Measurements from ENCODE around the gene CLCA1.
"Not testable (repeated sequence)": the region's sequence is repeated elsewhere in the genome, so short reads cannot be mapped to it uniquely, and the experiment has no call there.

The CLCA1 gene

GRCh38 chr1:86502125-86502646 lies 33.5 kb downstream of the CLCA1 start:
- H3K4me3 Mint-ChIP-seq = peak overlapping the region; percentile 77 to 87
- H3K27me3 Mint-ChIP-seq = peaks cover 15 to 49% of the 10 kb centered on the region in 2 donors
- H3K9me3 Mint-ChIP-seq; H3K4me1 Mint-ChIP-seq (ENCODE audit: low read depth in 2 of 2): not testable (repeated sequence)
- DNase-seq (peak; percentile 24 to 36 (median 29)), ATAC-seq (replicated peaks) (peak; percentile 84)
- H3K36me3 Mint-ChIP-seq (ENCODE audit: insufficient read depth) = peaks cover 13% of the 10 kb centered on the region
- peak overlapping the region; percentile 32 to 60 for H3K27ac Mint-ChIP-seq

DNA sequence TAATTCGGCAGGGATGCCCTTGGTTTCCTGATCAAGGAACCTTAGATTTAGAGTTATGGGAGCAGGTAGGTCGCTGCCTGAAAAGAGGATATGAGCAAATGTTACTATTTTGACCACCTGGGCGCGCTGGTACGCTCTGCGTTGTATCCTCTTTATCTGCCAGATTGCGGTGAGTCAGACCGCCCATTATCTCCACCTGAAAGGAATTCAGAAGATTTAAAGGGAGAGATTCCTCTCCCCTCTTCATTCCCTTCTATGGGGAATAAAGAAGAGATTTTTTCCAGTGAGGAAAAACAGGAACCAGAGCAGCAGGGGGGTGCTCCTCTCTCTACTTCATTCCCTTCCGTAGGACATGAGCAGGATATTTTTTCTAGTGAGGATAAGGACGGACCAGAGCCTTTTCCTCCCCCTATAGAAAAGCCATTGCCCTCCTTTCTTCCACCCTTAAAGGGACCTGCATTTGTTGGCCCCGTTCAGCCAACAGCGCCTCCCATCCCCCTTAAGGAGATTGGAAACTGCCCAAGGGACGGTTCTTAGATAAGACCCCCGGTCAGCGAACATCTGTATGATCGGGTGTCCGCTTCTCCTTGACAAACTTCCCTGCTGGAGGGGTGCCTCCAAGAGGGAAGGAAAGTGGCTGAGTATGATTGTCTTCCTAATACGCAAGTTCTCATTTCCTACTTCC lies 34.1 kb downstream of the CLCA1 start:
- ATAC-seq (replicated peaks) (peak; percentile 41), DNase-seq (no peak)
- Mint-ChIP-seq H3K4me3 (peak overlapping the region; percentile 77 to 87), H3K4me1 (ENCODE audit: low read depth in 2 of 2) (peaks cover 3 to 7% of the 10 kb centered on the region in 2 donors), H3K27me3 (peaks cover 15 to 51% of the 10 kb centered on the region in 2 donors), H3K36me3 (ENCODE audit: insufficient read depth) (peaks cover 10% of the 10 kb centered on the region), H3K27ac (peak overlapping the region in 1 of 2 donors; percentile 60), H3K9me3 (no peaks in the 10 kb centered on the region)

GRCh38 chr1:86503406-86504136 lies 34.8 kb downstream of the CLCA1 start:
- DNase-seq (no peak), ATAC-seq (replicated peaks) (no peak)
- Mint-ChIP-seq H3K4me1 (ENCODE audit: low read depth in 2 of 2) (peaks cover 4 to 7% of the 10 kb centered on the region in 2 donors), H3K27ac (no peak overlapping the region), H3K4me3 (peak overlapping the region in 1 of 2 donors; percentile 5), H3K9me3 (no peaks in the 10 kb centered on the region), H3K36me3 (ENCODE audit: insufficient read depth) (peaks cover 10% of the 10 kb centered on the region), H3K27me3 (peaks cover 11 to 48% of the 10 kb centered on the region in 2 donors)

GRCh38 chr1:86504137-86504479 lies 35.4 kb downstream of the CLCA1 start:
- no peak for ATAC-seq (replicated peaks)
- H3K27me3 Mint-ChIP-seq = peaks cover 7 to 43% of the 10 kb centered on the region in 2 donors
- DNase-seq = no peak
- no peak overlapping the region for H3K27ac Mint-ChIP-seq
- H3K4me3 Mint-ChIP-seq = no peak overlapping the region
- H3K9me3 Mint-ChIP-seq = no peaks in the 10 kb centered on the region
- peaks cover 10% of the 10 kb centered on the region for H3K36me3 Mint-ChIP-seq (ENCODE audit: insufficient read depth)
- H3K4me1 Mint-ChIP-seq (ENCODE audit: low read depth in 2 of 2) = peaks cover 4 to 7% of the 10 kb centered on the region in 2 donors

DNA sequence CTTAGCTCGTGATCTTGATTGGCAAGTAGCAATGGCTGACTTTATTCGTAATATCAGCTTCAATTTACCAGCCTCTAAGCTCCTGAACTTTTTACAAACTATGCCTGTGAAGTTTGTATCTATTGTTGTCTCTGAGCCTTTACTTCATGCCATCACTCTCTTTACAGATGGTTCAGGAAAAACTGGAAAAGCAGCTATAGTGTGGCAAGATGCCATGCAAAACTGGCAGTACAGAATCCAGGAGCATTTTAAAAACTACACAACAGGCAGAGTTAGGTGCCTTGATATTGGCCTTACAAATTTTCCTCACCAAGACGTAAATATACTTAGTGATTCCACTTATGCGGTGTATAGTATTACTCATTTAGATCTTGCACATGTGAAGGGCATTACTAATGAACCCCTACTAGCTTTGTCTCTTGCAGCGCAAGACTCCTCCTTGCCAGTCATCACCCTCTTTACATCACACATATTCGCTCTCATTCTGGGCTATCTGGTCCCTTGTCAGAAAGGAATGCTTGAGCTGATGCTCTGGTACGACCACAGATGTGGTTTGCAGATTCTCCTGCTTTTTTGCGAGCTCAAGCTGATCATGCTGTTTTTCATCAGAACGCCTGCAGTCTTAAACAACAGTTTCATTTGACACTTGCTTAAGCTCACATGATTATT lies 36.3 kb downstream of the CLCA1 start:
- peaks cover 16 to 43% of the 10 kb centered on the region in 2 donors for H3K27me3 Mint-ChIP-seq
- no peak overlapping the region for H3K27ac Mint-ChIP-seq
- no peak overlapping the region for H3K4me3 Mint-ChIP-seq
- ATAC-seq (replicated peaks) = no peak
- H3K4me1 Mint-ChIP-seq (ENCODE audit: low read depth in 2 of 2) = peaks cover 4 to 7% of the 10 kb centered on the region in 2 donors
- no peaks in the 10 kb centered on the region for H3K9me3 Mint-ChIP-seq
- peaks cover 10% of the 10 kb centered on the region for H3K36me3 Mint-ChIP-seq (ENCODE audit: insufficient read depth)
- no peak for DNase-seq

DNA sequence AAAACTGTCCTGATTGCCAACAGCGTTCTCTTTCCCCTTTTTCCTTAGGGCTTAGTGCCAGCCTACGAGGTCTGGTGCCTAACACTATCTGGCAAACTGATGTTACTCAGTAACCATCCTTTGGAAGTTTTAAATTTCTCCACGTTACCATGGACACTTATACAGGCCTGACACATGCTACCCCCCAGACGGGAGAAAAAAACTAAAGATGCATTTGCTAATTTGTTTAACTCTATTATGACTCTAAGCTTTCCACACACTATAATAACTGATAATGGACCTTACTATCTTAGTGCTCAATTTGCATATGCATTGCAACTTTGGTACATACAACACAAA lies 36.8 kb downstream of the CLCA1 start:
- ATAC-seq (replicated peaks) (no peak), DNase-seq (no peak)
- no peak overlapping the region for H3K27ac Mint-ChIP-seq
- peaks cover 10% of the 10 kb centered on the region for H3K36me3 Mint-ChIP-seq (ENCODE audit: insufficient read depth)
- peaks cover 16 to 43% of the 10 kb centered on the region in 2 donors for H3K27me3 Mint-ChIP-seq
- H3K9me3 Mint-ChIP-seq = no peaks in the 10 kb centered on the region
- peaks cover 4 to 7% of the 10 kb centered on the region in 2 donors for H3K4me1 Mint-ChIP-seq (ENCODE audit: low read depth in 2 of 2)
- no peak overlapping the region for H3K4me3 Mint-ChIP-seq

DNA sequence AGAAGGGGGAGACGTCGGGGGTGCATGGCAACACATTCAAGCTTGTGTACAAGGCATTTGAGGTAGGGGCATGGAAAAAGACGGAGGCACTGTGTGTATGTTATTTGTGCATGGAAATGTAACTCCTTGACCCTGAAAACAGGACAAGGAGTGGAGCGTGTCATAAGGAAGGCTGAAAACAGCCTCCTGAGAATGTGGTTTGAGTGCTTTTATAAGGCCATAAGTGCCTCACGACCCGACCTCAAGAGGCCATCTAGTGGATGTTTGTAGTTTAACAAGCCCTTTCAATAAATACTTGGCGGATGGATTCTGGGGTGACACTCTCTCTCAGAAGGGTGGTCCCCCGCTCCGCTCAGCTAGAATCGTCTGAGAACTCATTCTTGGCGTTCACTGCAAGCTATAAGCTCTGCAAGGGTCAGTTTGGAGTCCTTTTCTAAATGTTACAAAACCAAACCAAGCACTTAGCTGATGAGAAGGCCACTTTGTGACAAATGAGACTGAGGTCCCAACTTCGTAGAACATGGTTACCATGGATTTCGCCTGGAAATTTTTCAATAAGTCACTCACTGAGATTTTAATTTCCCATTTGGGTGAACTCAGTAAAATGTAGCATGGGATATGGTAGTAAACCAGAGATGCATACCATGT lies 39.3 kb downstream of the CLCA1 start:
- DNase-seq (no peak), ATAC-seq (replicated peaks) (peak; percentile 59)
- Mint-ChIP-seq H3K9me3 (no peaks in the 10 kb centered on the region), H3K4me1 (ENCODE audit: low read depth in 2 of 2) (peaks cover 3 to 4% of the 10 kb centered on the region in 2 donors), H3K4me3 (no peak overlapping the region), H3K27me3 (peaks cover 16 to 40% of the 10 kb centered on the region in 2 donors), H3K36me3 (ENCODE audit: insufficient read depth) (peaks cover 3% of the 10 kb centered on the region), H3K27ac (no peak overlapping the region)

DNA sequence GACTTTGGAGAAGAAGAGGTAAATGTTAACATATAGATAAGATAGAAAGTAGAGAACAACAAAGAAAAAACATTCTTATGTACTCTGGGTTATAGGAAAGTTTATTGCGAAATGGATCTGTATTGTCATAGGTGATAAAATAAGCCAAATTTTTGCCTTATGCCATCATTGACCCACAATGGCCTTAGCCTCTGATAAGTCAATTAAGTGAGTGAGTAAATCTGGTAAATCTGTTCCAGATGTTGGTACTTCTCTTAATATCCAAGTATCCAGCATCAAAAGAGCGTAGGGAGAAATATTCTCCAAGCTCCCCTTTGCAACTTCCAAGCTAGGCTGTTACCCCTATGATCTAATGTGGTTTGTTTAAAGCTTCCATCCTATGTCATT lies 39.8 kb downstream of the CLCA1 start:
- peaks cover 16 to 35% of the 10 kb centered on the region in 2 donors for H3K27me3 Mint-ChIP-seq
- no peak overlapping the region for H3K4me3 Mint-ChIP-seq
- no peaks in the 10 kb centered on the region for H3K36me3 Mint-ChIP-seq (ENCODE audit: insufficient read depth)
- no peaks in the 10 kb centered on the region for H3K9me3 Mint-ChIP-seq
- no peak overlapping the region for H3K27ac Mint-ChIP-seq
- peaks cover 3 to 4% of the 10 kb centered on the region in 2 donors for H3K4me1 Mint-ChIP-seq (ENCODE audit: low read depth in 2 of 2)
- no peak for DNase-seq
- ATAC-seq (replicated peaks) = no peak

GRCh38 chr1:86515597-86515996 lies 46.9 kb downstream of the CLCA1 start:
- Mint-ChIP-seq H3K27ac (no peak overlapping the region), H3K36me3 (ENCODE audit: insufficient read depth) (no peaks in the 10 kb centered on the region), H3K4me1 (ENCODE audit: low read depth in 2 of 2) (no peaks in the 10 kb centered on the region), H3K9me3 (no peaks in the 10 kb centered on the region), H3K4me3 (no peak overlapping the region), H3K27me3 (peaks cover 0 to 8% of the 10 kb centered on the region in 2 donors)
- ATAC-seq (replicated peaks) (no peak), DNase-seq (no peak)

GRCh38 chr1:86516335-86516734 lies 47.6 kb downstream of the CLCA1 start:
- DNase-seq = no peak
- peaks cover 0 to 8% of the 10 kb centered on the region in 2 donors for H3K27me3 Mint-ChIP-seq
- ATAC-seq (replicated peaks) = no peak

DNA sequence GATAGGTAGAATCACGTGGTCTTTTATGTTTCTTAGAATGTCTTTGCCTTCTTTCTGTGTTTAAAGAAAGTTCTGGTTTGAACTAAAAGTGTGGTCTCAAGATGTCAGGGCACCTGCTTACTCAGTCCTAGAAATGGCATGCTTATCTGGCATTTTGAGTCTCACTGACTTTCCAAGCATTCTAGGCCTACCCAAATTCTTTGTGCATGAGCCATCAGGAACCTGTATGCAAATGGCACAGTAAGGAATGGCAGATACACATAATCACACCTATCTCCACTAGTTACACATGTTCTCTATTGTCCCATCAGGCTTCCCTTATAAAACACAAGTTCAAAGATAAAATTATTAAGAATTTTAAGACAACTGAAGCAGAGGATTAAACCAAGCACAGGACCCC lies 48.6 kb downstream of the CLCA1 start:
- ATAC-seq (replicated peaks) = no peak
- H3K27ac Mint-ChIP-seq = no peak overlapping the region
- no peak for DNase-seq
- H3K4me3 Mint-ChIP-seq = no peak overlapping the region
- no peaks in the 10 kb centered on the region for H3K36me3 Mint-ChIP-seq (ENCODE audit: insufficient read depth)
- no peaks in the 10 kb centered on the region for H3K4me1 Mint-ChIP-seq (ENCODE audit: low read depth in 2 of 2)
- peaks cover 0 to 3% of the 10 kb centered on the region in 2 donors for H3K27me3 Mint-ChIP-seq
- H3K9me3 Mint-ChIP-seq = no peaks in the 10 kb centered on the region

More at GRCh38 chr1:86516335-86516734, 47.6 kb downstream of the CLCA1 start:
- no peak overlapping the region for H3K4me3 Mint-ChIP-seq
- H3K4me1 Mint-ChIP-seq (ENCODE audit: low read depth in 2 of 2) = no peaks in the 10 kb centered on the region
- no peak overlapping the region for H3K27ac Mint-ChIP-seq
- H3K36me3 Mint-ChIP-seq (ENCODE audit: insufficient read depth) = no peaks in the 10 kb centered on the region
- H3K9me3 Mint-ChIP-seq = no peaks in the 10 kb centered on the region

- ATAC-seq (replicated peaks) (no peak), DNase-seq (no peak)
- Mint-ChIP-seq H3K36me3 (ENCODE audit: insufficient read depth) (no peaks in the 10 kb centered on the region), H3K9me3 (no peaks in the 10 kb centered on the region), H3K4me3 (no peak overlapping the region), H3K27ac (no peak overlapping the region), H3K4me1 (ENCODE audit: low read depth in 2 of 2) (no peaks in the 10 kb centered on the region), H3K27me3 (no peaks in the 10 kb centered on the region)
These were observed 52.2 kb downstream of the CLCA1 start for GRCh38 chr1:86520789-86521521.

DNA sequence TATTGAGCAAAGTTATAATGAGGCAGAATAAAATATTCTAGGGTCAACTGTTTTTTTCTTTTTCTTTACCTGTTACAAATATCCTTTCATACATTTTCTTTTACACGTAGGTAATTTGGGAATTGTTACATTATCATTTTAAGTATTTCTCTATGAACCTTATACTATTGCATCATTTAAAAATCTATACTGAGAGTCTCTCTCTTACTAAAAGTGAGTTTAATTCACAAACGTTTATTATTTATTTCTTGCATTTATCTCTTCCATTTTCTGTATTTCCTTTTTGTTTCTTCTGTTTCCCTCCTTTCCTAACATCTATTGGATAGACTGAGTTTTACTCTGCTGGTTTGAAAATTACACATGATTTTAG lies 52.8 kb downstream of the CLCA1 start:
- ATAC-seq (replicated peaks) = no peak

More for the DNA sequence above, 52.8 kb downstream of the CLCA1 start:
- no peaks in the 10 kb centered on the region for H3K9me3 Mint-ChIP-seq
- no peak for DNase-seq
- H3K4me1 Mint-ChIP-seq (ENCODE audit: low read depth in 2 of 2) = no peaks in the 10 kb centered on the region
- H3K27me3 Mint-ChIP-seq = peaks cover 0 to 4% of the 10 kb centered on the region in 2 donors
- H3K36me3 Mint-ChIP-seq (ENCODE audit: insufficient read depth) = no peaks in the 10 kb centered on the region
- no peak overlapping the region for H3K4me3 Mint-ChIP-seq
- H3K27ac Mint-ChIP-seq = no peak overlapping the region
